Renal pelvis (tissue), 4 donors: ENCODE results near the gene CHI3L2. TPM values are rescaled to one million over a fixed set of nuclear protein-coding genes. Genes with fewer than 3 reads are reported as not detected.

Experiments used
- DNase-seq: peaks from one replicate; pipeline ENCODE4 v3.0.0-alpha.2; 2013
- polyA plus RNA-seq, 3 donors: library from polyadenylated mRNA; unstranded; fragments of 120-200 nt; gene quantifications; one replicate each; pipeline ENCODE4 v1.2.1, GENCODE V29; 2013; ENCODE audit not compliant: insufficient read length in 3 of 3

Gene CHI3L2
- polyA plus RNA-seq, 3 donors = 0.07 to 0.24 TPM; not detected in 1

DNA sequence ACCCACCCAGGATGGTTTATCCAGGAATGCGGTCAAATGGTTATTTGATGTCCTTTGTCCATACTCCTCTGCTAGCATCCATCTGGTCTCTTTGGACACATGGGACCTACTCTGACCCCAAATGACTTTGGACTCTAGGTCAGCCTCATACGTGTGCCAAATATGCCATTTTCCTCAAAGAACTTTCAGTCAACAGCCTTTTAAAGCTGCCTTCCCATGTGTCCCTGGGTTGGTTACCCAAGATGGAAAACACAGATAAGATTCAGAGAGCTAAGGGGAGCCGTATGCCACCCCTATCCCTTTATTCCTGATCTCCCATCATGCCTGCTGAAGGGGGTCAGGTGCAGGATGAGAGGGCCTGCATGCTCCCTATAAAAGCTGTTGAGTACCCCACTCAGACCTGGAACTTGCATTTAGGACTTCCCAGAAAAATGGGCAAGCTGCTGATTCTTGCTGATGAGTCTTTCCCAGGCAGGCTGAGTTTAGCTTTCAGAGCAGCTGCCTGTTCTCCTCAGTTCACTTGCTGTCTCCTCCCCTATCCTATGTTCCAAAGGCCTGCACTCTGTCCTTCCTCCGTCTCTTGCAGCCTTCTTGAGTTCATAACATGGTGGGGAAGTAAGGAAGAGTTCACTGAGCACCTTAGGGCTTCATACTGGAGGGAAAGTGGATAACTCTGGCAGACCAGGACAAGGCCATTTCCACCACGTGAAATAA, 19.8 kb downstream of the CHI3L2 start:
- no peak for DNase-seq

DNA sequence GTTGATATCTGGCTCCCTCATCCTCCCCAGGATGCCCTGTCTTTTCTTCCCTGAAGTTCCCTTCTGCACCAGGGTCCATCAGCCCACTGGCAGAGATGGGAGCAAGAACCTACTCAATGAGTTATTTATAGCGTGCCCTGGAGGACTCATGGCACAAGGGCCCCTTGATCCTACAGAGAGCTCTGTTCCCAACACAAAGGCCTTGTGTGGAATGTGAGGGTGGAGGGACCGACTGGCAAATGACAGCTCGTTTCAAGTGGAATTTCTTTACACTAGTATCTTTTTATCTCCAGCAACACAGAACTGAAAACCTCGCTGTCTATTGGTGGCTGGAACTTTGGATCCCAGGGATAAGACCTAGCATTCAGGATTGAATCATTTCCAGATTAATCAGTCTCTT, 22.4 kb downstream of the CHI3L2 start:
- DNase-seq = no peak

DNA sequence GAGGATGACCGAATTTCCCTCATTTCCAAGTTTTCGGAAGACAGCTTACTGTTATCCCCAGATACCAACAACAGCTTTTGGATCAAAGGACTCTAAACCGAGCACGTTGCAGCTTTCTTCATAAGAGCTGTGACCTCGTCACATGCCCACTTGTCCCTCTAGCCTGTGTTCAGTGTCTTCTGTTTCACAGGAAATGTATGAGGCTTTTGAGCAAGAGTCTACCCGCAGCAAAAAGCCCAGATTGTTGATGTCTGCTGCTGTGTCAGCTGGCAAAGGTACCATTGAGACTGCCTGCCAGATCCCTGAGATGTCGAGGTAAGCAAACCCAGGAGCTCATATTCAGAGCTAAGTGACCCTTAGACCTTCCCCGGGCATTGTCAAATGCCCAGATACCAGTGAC, 24.1 kb downstream of the CHI3L2 start:
- no peak for DNase-seq

DNA sequence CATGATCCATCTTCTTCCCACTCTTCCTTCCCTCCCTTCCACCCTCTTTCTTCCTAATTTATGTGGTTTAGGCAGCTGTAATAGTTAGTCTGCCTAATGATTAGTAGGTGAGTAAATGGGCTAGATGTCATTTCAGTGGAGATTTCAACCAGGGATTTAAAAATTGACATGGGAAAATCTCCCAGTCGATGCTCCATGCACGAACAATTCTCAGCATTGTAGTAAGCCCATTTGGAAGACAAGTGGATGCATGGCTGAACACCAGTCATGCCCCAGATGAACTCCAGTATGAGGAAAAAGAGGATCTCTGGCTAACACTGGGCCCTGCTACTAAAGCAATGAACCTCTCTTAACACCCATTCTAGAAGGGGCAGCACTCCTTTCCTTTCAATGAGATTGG, 25.3 kb downstream of the CHI3L2 start:
- DNase-seq = no peak

DNA sequence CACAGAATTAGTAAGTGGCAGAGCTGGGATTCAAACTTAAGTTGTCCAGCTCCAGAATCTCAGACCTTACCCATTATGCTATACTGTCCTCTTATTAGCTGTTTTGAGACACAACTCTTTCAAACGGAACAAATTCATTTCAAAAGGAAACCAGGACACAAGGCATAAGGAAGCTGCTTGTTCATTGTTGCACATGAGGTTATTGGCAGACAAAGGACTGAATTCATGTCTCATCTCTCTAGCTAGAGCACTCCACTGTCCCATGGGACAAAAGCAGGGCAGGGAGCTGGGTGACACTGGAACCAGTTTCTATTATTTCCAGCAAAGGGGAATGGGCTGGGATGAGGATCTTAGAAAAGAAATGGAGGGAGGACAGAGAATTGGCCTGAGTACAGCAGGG, 26.4 kb downstream of the CHI3L2 start:
- no peak for DNase-seq

DNA sequence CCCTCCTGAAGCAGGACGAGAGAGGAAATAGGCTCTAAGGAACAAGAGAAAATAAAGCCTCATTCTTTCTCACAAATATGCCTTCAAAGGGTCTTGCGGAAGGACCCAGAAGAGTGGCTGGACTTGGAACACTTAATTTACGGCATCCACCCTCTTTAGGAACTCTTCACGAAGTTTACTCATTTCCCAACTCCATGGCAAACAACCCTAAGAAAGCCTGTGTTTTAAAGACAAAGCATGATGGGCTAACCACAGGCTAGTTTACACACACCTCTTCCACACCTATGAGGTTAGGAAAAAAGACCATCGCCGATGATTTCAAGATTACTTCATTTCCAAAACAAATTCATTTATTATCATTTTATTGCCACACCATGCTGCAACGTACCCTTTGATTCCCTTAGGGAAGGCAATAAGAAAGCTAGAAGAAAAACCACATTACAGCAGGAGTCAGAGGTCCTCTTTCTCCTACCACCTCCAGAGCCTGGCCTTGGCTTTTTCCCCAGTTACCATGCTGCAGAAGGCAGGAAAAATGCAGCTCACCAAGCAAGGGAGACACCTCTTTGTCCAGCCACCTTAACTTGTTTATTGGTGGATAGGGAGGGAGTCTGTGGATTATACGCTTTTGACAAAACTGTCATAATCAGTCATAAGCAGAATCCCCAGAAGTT, 29.6 kb downstream of the CHI3L2 start:
- no peak for DNase-seq

DNA sequence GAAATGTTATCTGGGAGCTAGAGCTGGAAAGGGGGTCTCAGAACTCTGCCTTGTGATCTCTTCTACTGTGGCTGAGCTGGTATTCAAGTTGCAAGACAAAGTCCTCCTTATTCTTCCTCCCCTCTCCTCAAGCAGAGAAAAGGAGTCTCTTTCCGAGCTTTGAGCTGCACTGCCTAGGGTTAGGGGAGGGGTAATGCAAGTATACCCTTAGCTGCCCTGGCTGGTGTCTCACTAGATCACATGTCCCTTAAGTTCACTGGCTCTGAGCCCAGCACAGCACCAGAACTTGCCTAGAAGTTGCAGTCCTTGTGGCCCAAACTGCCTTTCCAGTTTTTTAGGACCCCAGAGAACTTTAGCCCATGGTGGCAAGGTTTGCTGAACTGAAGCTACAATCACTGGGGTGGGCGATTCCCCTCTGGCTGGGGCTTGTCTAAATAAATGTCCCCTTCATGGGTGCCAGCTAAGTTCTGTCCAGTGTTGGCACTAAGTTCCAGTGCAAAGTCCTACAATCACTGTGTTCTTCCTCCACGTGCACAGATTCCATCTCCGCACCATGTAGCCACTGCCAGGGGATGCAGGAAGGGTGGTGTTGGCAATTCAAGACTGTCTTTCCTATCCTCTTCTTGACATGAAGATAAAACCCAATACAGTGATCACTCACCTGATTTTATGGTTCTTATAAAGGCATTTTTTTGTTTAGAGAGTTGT, 40.4 kb downstream of the CHI3L2 start:
- DNase-seq = no peak

DNA sequence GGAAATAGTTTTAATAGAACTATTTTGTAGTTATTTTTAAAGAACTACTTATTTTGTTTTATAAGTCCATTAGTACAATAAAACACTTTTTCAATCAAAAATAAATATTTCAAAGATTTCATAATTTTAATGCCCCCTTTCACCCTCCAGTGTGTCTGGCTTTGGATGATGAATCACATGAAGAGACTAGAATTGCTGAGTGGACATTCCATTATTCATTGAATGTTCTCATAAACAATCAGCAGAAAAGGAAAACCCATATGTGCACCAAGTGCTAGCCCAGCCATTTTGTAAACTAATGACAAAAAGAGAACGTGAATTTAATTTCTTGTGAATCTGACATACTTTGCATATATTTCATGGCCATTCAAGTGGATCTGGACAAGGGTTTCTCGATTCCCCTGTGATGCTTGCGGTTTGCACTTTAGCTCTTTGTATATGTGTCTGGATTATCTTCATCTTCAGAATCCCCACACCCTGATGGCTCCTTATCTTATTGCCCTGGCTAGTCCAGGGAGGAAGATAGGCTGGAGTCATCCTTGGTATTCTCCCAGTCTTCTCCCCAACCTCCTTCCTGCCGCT, 42.4 kb downstream of the CHI3L2 start:
- DNase-seq = no peak

DNA sequence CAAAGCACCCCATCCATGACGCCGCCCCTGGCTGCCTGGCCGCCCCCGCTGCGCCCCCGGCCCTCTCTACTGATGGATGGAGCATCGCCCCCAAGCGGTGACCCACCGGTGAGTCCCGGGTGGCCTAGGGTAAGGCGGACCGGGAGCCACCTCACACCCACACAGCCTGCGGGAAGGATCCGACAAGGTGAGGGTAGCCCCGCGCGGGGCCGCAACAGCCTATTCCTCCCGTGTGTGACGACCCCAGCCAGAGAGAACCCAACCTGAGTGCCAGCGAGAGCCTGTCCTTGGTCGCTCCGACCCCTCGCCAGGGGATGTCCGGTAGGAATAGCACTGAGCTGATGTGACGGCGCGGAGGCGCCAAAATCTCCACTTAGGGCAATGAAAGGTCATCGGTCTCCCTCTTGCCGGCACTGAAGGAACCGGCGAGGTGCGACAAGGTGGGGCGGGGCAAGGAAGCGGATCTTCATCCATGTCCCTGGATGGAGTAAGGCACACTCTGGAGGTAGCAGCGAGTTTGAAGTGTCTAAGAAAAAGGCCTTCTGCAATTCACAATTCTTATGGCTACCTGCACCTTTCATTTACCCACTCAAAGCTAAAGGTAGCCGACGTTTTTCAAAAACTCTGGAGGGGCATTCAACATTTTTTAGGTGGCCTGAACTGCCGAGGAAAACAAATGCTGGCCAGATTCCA, 43.4 kb downstream of the CHI3L2 start:
- no peak for DNase-seq

DNA sequence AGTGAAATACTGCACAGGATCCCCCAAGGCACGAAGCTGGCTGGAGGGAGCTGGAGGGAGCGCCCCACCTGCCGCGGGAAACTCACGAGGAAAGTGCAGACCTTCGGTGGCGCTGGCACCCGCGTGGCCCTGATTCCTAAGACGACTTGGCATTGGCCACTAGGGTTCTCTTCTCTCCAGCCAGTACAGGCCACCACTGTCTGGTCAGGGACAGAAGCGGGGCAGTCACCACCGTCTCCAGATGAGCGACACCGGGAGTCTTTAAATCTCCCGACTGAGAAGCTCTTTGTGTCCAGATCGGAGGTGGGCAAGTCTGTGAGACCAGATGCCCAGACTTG, 43.9 kb downstream of the CHI3L2 start:
- no peak for DNase-seq

DNA sequence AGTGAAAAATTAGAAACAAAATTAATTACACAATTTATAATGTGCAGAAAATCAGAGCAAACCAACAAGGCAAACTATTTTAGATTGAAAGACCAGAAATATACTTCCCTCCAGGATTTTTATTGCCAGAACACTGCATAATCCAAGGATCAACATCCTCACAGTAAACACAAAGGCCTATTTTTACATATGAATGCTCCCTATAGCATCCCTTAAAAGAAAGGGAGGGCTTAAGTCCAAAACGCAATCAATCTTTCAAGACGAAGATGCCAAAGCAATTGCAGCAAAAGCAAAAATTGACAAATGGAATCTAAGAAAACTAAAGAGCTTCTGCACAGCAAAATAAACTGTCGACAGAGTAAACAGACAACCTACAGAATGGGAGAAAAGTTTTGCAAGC, 44.6 kb downstream of the CHI3L2 start:
- DNase-seq = no peak

DNA sequence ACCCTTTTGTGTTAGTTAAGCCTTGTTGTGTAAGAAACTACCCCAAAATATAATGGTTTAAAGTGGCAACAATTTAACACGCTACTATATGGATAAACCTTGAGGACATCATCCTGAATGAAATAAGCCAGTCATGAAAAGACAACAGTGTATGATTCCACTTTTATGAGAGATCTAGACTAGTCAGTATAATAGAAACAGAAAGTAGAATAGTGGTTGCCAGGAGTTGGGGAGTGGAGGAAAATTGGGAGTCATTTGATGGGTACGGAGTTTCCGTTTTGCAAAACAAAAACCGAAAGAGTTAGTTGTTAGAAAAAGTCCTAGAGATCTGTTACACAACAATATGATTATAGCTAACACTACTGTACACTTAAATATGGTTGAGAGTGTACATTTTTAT, 47.1 kb downstream of the CHI3L2 start:
- no peak for DNase-seq

DNA sequence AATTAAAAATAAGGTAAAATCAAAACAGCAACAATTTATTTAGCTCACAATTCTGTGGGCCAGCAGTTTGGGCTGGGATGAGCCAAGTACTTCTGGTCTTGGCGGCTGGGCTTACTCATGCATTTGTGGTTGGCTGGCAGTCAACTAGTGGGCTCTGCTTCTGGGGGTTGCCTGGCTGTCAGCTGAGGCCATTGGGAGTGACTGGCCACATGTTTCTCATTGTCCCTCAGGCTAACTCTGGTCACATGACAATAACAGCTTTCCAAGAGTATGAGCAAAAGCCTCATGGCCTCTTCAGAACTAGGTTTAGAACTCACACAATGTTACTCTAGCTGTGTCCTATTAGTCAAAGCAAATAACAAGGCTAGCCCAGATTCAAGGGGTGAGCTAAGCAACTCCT, 47.6 kb downstream of the CHI3L2 start:
- DNase-seq = no peak

DNA sequence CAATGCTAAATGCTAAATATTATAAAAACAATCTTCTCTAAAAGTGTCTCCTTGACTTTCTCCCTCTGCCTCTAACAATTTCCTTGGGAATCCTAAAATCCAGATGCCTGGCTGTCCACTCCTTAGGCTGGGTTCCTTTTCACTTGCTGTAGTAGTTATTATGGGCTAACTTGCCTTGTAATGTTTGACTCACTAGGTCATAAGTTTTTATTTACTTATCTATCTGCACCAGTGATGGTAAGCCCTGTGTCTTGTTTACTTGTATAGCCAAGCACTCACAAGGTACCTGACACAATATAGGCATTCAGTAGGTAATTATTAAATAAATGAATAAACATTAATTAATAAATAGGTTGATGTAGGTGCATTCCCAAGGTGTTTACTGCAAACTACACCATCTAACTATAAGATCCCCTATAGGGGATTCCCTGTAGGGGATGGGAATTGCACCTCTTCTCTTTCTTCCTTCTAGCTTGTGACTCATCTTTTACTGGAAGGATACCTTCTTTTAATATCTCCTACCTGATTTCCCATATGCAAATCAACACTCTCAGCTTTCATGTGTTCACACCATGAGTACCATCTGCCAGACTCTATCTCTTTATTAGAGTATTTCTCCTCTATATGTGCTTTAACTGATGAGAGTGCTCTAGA, 48.4 kb downstream of the CHI3L2 start:
- DNase-seq = no peak

DNA sequence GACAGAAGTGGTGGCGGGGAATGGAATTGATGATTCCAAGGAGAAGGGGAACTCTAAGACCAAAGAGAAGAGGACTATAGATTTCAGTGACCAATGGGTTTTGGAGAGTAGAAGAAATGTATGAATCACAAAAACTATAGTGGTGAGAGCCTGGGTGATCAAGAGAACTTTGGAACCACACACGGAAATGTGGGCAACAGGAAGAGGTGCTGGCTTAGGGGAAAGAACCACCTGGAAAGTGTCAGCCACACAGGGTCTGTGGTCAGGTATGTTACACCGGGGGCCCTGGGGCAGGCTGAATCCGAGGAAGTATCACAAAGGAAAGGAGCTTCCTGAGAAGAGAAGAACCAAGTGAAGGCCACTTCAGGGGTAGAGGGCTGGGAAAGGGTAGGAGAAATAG, 51.6 kb downstream of the CHI3L2 start:
- DNase-seq = no peak

DNA sequence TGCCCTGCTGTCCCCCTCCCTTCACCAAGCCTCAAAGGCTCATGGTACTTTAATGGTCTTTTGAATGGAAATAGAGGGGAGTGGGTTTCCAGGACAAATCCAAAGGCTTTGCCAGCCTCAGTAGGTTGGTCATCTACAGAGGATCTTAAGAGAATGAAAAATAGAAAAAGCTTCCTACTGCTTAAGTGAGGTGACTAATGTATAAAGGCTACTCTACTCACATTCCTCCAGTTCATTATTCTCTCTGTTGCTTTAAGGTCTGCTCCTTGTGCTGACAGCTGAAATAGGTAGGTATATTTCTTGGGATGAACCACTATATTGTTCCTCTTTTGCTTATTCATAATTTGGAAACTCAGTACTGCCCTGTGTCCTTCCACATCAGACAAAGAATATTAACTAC, 52.8 kb downstream of the CHI3L2 start:
- no peak for DNase-seq

DNA sequence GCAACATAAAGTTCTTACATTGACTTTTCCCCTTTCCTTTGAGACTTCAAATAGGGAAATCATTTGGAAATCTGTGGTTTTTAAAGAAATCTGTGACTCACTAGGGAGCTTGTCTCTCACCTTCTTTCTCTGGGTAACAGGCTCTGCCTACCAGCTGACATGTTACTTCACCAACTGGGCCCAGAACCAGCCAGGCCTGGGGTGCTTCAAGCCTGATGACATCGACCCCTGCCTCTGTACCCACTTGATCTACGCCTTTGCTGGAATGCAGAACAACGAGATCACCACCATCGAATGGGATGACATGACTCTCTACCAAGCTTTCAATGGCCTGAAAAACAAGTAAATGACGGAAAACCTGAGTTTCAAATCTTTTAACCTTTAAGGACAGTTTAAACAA, 53.9 kb downstream of the CHI3L2 start:
- DNase-seq = no peak

DNA sequence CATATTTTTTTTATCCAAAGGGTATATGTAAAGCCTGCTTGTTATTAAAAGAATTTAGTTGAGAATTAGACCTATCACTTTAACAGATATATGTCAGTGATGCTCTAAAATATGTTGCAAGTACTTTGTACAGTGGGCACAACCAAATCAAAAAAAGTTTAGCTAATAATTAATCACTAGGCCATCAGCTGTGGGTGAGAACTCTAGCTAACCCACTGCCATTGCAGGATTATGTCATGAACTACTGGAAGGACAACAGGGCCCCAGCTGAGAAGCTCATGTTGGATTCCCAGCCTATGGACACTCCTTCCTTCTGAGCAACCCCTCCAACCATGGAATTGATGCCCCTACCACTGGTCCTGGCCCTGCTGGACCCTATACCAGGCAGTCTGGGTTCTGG, 56.3 kb downstream of the CHI3L2 start:
- no peak for DNase-seq

DNA sequence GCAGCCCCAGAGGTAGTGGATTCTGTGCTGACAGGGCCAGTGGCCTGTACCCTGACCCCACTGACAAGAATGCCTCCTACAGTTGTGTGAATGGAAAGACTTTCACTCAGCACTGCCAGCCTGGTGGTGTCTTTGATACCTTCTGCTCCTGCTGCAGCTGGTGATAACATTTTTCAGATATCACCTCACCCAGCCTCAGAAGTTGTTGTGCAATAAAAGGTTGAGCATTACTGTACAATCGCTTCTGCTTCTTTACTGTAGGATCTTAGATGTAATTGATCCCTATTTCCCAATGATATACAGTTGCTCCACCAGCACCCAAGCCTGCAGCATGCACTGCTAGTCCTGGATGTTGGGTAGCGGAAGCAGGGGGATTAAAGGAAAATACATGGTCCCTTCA, 58.4 kb downstream of the CHI3L2 start:
- no peak for DNase-seq

DNA sequence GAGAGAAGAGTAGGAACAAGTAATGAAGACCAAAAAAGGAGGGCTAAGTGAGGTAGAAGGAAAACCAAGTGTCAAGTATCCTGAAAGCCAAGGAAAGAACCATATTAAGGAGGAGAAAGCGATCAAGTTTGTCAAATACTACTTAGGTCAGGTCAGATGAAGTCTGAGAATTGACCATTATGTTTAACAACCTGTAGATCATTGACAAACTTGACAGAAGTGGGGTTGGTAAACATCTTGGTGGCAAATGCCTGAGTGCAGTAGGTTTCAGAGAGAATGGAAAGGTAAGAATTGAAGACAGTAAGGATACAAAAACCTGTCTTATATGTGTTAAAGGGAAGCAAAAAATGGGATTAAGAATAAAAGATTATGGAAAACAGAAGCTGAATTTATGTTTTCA, 59.4 kb downstream of the CHI3L2 start:
- no peak for DNase-seq

DNA sequence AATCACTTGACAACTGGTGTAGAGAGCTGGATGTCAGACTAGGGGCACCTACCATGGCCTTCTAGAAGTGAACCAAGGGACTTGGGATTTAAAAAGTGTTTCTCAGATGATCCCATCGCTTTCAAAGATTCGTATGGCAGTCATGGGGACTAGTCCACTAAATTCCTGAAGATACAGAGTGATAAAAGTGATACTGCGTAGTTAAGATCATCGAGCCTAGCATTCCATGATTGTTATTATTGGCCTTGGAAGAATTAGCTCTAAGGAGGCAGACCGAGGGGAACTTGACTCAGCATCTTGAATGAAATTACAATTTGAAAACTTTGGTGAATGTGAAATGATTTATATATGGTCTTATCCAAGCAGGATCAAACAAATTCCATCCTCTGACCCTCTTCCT, 61.9 kb downstream of the CHI3L2 start:
- no peak for DNase-seq

DNA sequence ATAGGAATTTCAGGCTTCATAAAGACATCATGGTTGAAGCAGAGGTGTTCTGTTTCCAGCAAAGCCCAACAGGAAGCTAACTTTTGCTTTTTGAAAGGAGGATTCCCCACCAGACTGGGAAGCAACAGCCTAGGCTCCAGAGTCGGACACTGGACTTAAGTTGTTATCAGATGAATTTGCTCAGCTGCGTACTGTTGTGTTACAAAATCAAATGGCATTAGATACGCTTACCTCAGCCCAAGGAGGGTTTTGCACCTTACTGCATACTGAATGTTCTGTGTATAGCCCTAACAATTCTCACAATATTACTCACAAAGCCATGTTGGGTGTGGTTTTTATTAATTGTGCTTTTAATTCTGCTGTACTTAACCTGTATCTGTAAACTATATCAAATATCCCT, 62.6 kb downstream of the CHI3L2 start:
- DNase-seq = no peak
